HG03095 (cell line): ENCODE measurements around the gene C16orf90.
A peak's percentile ranks its signal among the peaks of the same experiment; 100 is the strongest.

Source experiments
- ATAC-seq: cut with Tn5 transposase; IDR thresholded peaks from one replicate; pipeline ENCODE4 v1.9.1; 2021; ENCODE audit warnings: moderate library complexity; ENCODE audit not compliant: unreplicated experiment

C16orf90 gene

DNA sequence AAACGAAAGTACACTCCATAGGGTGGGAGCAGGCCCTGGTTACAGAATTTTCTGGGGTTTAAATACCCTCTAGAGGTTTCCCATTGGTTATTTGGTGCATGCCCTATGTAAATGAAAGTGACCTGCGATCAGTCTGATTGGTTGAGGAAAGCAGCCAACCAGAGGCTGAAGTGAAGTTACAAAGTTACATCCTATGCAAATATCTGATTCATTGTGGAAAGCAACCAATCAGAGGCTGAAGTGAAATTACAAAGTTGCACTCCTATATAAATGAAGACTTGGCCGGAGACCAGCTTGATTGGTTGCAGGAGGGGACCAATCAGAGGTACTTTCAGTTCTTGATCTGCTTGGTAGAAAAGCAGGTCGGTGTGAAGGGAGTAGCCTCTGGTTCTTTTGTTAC is 27.4 kb downstream of the C16orf90 start:
- no peak for ATAC-seq

DNA sequence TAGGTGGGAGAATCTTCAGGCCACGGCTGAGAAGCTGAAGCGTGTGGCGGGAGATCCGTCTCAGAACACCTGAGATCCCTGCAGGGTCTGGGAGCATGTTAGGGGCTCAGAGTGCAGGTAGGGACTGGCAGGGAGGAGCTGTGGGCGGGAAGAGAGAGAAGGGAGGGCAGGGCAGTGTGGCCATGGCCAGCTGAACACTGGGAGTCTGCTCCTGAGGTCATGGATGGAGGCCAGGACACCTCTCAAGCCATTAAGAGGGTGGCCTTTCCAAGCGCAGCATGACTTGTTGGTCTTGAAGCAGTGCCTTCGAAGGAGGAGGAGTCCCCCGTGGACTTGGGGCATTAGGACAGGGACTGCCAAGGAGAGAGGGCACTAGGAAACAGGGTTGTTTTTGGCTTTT is 28.1 kb downstream of the C16orf90 start:
- ATAC-seq = no peak

DNA sequence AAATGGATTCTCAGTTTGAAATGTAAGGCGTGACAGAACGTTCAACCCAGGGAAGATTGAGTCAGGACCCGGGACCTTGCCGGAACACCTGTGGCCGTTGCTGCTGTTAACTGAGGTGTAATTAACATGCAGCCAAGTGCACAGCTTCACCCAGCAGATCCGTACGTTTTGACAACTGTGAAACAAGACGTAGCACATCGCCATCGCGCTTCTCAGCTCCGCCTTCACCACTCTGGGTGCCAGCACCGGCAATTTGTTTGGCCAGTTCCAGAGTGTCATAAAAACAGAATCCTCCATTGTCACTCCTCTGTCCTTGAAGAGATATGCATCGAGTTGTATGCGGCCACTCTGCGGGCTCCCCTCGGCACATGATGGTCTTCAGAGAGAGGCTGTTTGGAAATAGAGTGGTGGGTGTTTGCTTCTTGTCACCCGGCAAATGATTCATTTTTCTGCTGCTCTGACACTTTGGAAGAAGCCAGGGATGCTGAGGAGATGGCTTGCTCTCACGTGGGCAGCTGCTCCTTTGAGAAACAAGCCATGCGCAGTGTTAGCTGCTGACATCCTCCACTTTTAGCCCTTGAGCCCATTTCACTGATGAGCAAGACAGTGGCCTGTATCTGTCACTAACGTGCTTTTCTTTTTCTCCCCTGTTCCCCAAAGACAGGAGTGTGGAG is 29.2 kb downstream of the C16orf90 start:
- no peak for ATAC-seq

DNA sequence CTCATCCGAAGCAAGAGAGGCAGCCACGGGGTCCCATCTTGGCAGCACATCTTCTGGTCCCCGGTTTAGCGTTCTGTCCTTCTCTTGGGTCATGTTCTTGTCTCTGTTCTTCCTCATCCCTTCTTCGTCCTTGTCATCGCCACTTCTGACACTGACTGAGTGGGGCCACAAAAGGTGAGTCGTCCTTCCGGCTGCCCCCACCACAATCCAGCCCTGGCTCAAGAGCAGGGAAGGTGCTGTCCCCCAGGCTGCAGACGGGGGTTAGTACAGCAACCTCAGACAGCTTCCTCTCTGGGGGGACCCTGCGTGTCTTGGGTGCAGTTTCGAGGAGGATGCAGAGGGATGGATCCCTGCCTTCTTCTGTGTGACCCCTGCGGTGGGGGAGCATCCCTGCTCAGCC is 30.0 kb downstream of the C16orf90 start:
- ATAC-seq = no peak

DNA sequence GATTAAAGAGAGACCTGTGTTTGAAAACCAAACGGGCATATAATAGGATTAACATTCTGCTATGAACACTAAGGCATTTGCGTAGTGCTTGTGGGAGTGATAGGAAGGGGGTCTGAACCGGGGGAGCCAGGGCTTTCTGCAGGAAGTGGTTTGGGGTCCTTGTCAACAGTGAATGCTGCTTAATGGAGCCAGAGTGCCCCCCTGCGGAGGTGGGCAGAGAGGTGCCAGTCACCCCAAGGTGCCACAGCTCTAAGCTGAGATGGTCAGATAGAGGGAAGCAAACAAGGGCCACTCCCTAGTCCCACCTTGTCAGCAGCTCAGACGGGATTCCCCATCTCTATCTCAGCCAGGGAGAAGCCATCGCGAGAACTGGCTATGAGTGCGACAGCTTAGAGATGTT is 34.1 kb downstream of the C16orf90 start:
- ATAC-seq = no peak

DNA sequence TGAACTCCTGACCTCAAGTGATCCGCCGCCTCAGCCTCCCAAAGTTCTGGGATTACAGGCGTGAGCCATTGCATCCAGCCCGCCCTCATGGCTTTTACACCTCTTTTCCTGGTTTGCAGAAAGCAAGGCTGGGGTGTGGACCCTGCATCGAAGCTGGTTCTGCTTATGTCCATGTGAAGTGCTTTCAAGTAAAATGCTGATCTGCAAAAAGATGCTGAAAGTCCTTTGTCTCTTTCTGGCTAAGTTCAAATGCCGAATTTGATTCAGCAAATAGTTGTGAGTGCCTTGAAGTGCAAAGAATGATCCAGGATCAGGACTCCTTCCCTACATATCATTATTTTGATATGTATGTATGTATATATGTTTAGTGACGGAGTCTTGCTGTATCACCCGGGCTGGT is 34.7 kb downstream of the C16orf90 start:
- ATAC-seq = no peak

DNA sequence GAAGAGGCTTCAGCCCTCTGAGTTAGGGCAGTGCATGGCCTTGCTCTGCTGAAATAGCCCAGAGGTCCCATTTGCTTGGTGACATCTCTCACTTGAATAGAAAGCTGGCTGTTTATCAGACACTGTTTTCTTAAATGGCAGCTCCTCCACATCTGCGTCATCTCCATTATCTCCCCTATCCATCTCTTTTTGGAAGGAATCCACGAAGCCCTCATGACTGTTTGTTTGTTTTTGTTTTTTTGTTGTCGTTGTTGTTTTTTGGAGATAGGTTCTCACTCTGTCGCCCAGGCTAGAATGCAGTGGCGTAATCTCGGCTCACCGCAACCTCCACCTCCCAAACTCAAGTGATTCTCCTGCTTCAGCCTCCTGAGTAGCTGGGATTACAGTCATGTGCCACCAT is 35.2 kb downstream of the C16orf90 start:
- ATAC-seq = no peak

DNA sequence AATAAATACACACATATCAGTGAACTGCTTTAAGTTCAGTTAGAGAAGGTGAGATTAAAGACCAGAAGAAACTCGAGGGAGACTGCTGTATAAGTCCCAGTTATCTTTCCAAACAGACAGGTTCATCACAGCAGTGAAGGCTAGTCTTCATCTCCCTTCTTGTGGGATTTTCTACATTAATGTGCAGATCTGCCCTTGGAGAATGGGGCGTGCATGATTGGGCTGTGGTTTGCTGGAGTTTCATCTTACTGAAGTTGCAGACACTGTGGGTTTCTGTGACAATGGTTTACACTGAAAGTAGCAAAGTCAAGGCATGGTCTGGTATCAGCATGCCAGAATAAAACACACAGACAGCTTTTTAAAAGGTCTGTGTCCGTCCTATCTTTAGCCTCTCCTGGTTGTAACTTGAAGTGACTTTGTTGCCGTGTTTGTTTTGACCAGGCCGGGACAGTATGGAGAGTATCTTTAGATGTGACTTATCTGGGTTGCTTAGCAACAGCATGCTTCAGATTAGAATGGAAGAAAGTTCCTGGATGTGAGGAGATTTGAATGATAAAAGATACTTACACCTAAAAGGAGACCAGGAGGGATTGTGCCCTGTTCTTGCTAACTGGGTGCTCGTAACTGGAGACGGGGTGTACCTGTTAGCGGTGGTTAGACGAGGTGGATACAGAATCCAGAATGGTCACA is 35.7 kb downstream of the C16orf90 start:
- no peak for ATAC-seq

DNA sequence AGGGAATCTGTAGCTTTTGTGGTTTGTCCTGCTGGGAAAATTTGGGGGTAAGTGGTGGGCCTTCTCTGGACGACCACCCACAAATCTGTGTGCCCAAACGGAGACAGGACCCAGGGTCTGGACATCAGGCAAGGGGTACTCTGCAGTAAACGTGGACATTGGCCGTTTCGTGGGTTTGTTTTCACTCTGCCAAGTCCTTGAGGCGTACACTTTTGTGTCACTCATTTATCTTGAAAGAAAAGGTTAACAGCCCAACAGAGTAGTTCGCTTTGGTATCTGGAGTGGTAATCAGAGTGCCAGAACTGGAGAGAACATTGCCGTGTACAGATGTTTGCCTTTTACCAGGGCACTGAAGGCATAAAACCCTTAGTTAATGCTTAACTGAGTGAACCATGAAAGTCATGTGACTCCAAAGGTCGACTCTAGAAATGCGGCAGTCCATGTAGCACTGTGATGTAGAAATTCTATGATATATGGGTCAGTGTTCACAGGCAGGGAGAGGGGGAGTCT is 36.4 kb downstream of the C16orf90 start:
- ATAC-seq = no peak

DNA sequence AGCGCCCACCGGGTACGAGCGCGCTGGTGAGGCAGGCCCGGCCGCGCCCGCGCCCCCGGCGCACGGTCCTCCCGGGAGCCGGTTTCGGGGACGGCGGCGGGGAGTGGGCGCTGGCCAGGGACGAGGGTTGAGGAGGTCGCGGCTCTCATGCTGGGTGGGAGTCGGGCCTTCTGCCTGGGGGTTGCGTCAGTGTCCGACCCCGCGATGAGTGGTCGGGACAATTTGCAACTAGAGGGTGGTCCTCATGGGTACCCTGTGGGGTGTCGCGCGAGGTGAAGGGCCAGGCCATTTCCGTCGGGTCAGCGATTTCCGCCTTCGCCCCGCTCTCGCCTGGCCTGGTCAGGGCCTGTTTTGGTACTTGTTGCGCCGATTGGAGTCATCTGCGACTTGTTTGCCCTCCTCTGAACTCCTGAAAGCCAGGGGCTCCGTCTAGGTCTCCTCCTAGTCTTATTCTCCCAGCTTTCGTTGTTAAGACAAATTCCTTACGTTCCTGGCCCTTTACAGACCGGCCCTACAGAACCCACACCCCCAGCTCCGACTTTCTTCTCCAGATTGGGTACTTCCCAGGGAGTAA is 36.9 kb downstream of the C16orf90 start:
- peak; percentile 4 for ATAC-seq

DNA sequence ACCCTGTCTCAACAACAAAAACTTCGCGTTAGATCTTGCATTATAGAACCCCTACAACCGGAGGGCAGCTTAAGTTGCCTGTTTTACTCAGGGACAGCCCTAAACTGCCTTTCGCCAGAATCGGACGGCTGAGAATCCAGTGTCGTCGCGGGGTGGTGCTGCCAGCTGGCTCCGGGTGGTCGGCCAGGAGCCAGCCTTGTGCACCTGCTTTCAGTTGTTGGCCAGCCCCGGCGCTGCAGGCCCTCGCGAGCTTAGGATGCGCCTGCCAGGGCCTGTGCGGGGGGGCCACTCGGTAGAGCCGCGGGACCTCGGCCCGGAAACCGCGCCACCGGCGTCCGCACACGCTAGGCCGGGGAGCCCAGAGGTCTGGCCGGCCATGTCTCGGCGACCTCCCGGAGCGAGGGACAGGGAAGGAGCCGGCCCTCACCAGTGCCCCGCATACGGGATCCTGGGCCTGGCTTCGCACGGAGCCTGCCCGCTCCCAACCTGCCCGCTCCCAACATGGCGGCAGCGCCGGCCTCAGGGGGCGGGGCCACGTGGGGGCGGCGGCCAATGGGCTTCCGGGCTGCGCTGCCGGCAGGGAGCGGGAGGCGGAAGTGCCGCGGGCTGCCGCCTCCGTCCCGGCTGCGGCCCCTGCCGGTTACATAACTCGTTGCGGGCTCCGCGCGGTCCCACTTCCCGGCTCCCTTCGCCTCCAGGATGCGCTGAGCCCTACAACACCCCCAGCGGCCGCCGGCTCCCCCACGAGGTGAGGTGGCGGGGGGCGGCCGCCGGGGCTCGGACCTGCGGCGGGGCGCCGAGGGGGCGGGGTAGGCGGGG is 37.6 kb downstream of the C16orf90 start:
- peak; percentile 71 for ATAC-seq

DNA sequence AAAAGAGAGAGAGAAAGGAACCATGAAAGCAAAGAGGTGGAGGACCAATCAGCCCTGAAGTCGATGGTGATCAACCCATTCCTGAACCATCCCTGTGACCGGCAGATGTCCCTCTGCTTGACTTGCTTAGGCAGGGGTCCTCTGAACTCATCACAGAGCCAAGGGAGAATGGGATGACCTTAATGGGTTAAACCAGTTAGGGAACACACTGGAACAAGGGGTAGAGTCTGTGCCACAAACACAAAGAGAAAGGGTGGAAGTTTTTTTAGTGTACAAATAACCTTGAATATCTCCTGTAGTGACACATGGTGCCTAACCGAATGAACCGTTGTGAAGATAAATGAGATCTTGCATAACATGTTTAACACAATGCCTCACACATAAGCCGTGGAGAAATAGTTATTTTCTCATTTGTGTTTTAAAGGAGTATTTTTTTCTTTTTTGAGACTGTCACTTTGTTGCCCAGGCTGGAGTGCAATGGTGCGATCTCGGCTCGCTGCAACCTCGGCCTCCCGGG is 40.6 kb downstream of the C16orf90 start:
- no peak for ATAC-seq

DNA sequence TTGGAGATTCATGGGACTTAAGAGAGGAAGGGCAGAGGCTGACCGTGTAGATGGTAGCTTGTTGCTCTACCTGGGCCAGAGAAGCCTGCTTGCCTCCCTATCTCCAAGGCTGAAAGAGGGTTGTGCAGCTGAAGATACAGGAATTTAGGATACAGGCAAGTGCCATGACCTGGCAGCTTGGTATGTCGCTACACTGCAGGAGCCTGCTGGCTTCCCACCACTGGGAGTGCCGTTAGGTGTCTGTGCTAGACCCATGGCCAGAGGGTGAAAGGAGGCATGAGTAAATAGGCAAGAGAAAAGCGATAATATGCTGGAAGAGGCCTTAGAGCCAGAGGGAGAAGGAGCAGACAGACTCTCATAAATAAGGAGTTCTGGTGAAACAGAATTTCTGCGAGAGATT is 41.2 kb downstream of the C16orf90 start:
- ATAC-seq = no peak

DNA sequence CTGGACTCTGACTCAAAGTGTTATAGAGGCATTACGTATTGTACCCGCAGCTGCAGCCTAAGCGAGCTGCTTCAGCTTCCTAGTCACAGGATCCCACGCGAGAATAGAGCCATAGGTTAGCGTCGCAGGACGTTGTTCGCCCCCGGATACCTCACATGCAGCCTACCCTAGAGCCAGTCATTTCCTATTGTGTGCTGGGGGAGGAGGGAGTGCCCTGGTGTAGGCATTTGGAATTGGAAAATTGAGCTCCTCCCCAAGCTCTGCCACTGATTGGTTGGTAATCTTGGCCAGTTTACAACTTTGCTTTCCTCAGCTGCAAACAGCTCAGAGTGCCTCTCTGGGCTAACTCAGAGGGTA is 51.3 kb downstream of the C16orf90 start:
- ATAC-seq = peak; percentile 17
